Right kidney (tissue), 1 donor: ENCODE measurements around the gene OR51B6.
"Not testable (repeated sequence)": the region's sequence is repeated elsewhere in the genome, so short reads cannot be mapped to it uniquely, and the experiment has no call there.

ENCODE experiments used
- DNase-seq: peaks from one replicate; pipeline ENCODE4 v3.0.0-alpha.2; 2016

OR51B6 gene

DNA sequence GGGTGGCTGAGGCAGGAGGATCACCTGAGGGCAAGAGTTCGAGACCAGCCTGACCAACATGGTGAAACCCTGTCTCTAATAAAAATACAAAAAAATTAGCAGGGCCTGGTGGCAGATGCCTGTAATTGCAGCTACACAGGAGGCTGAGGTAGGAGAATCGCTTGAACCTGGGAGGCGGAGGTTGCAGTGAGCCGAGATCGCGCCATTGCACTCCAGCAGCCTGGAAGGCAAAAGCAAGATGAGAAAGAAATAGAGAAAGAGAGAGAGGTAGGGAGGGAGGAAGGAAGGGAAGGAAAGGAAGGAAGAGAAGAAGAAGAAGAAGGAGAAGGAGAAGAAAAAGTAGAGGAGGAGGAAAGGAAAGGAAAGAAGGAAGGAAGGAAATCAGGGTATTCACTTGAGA lies 15.1 kb downstream of the OR51B6 start:
- DNase-seq = not testable (repeated sequence)

DNA sequence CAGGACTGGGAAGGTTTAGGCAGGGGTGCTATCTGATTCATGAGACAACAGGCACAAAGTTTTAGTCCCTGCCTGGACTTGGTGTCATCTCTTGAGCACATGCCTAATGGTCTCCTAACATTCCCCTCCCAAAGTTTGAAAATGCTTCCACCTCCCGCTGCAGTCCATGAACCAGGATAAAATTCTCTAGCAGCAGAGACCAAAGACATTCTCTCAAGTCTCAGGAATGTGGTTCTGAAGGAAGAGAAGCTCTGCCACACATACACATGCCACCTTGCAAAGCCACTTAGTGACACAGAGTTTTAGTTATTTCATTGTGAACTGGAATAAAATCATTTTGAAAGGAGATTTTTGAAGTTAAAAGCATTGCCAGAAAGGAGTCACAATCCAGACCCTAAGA lies 15.5 kb downstream of the OR51B6 start:
- no peak for DNase-seq

DNA sequence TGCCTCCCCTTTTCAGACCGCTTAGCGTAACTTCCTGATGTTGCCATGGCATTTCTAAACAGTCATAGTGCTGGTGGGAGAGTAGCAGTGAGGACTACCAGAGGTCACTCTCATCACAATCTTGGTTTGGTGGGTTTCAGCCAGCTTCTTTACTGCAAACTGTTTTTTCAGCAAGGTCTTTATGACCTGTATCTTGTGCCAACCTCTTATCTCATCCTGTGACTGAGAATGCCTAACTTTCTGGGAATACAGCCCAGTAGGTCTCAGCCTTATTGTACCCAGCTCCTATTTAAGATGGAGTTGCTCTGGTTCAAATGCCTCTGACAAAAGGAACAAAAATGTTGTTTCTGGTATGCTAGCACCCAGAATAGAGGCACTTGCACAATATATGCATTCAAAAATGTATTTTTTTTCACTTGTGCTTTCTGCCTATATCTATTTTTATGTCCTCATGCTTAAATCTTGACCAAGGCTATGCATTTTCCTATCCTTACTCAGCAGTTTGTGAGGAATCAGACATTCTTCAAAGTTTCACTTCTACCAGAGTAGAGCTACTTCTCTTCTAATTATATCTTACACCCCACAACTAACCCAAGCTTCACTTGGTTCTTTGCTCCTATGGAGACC lies 16.3 kb downstream of the OR51B6 start:
- no peak for DNase-seq

DNA sequence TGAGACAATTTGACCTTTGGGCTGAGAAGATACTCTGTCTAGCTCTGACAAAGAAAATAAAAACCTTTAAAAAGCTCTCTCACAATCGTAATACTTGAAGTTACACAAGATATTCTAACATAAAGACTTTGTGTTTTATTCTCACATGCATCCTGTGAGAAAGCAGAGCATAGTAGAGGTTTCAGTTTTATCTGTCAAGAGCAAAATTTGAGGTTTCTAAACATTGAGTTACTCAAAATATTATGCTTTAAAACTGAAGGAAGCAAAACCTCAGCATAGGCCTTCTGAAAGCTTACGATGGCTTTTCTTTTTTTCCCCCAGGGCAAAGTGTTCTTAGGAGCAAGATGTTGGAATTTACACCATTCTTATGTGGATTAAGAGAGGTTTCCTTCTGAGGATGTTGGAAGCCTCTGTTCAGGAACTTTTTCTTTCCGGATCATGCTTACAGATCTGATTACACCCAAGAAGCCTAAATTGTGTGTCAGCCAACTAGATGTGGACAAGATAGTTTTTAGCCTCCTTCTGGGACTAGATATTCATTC lies 17.3 kb downstream of the OR51B6 start:
- DNase-seq = no peak

DNA sequence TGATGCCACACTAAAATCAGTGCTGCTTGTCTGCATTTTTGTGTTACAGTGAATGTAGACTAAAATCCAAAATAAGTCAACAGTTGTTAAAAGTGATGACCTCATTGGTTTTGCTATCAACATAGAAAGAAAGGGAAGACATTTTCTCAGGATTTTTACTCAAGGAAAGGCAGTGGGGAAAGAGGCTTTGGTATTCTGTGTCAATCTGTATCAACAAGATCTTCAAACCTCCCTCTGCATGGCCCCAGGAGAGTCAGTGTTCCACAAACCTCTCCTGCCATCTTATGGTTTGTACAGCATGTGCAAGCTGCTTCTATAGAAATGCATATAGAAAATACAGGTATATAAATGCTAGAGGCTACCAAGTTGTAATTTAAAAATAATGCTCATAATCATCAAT lies 18.5 kb downstream of the OR51B6 start:
- no peak for DNase-seq

- DNase-seq = no peak
These were observed 29.5 kb downstream of the OR51B6 start for GRCh38 chr11:5380740-5381342.

- DNase-seq = no peak
These were observed 32.3 kb downstream of the OR51B6 start, which contains the start of gene OR51M1 for GRCh38 chr11:5383576-5383975. Gene OR51M1, plus strand, starts transcription at chr11:5383812. Its CDS starts 5,587 bp downstream, at chr11:5389399.

DNA sequence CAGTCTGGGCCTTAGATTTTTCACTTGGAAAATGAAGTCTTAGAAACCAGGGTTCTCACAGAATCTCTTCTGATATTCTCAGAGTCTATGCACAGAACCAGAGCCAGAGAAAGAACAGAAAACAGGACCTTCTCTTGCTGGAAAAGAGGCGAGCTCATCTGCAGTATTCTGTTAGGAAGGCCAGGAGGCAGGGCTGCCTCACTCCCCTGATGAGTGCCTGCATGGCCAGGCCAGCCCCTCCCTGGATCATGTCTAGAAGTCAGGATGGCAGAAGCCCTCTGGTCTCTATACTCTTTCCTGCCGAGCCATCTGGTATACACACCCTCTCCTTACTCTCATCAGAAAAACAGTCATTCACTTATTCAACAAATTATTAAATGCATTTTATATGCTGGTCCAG lies 33.0 kb downstream of the OR51B6 start:
- DNase-seq = no peak

DNA sequence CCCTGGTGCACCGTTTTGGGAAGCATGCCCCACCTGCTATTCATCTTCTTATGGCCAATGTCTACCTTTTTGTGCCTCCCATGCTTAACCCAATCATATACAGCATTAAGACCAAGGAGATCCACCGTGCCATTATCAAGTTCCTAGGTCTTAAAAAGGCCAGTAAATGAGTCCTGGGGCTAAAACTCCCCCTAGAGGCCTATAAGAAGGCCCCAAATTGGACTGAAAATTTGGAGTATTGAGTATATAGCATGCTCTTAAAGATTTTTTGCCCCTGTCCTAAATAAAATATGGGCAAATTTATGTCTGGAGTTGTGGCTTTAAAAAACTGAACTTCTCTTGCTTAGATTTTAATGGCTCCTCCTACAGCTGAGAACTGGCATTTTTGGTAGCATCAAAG lies 38.9 kb downstream of the OR51B6 start:
- DNase-seq = no peak

GRCh38 chr11:5394091-5394490 lies 42.8 kb downstream of the OR51B6 start:
- no peak for DNase-seq

GRCh38 chr11:5398936-5399335 lies 47.6 kb downstream of the OR51B6 start:
- no peak for DNase-seq
